Immature natural killer cell (primary cell): Measurements from ENCODE around the gene DGCR2. TPM values are rescaled to one million over a fixed set of nuclear protein-coding genes. Genes with fewer than 3 reads are reported as not detected.
"Not testable (repeated sequence)": the region's sequence is repeated elsewhere in the genome, so short reads cannot be mapped to it uniquely, and the experiment has no call there.

Experiments
- DNase-seq, 3 donors: peaks; one replicate each; pipeline ENCODE4 v3.0.0; 2022; ENCODE audit warnings: mixed read lengths in 1 of 3
- H3K27ac Mint-ChIP-seq, 6 donors: one replicate each; pipeline ENCODE4 v1.8.0; 2020; ENCODE audit warnings: mixed read lengths in 6 of 6, mild to moderate bottlenecking in 5 of 6, inconsistent platforms in 4 of 6, moderate library complexity in 3 of 6
- H3K27me3 Mint-ChIP-seq, 3 donors: one replicate each; pipeline ENCODE4 v1.8.0; 2020 to 2021; ENCODE audit warnings: low read depth in 3 of 3, mild to moderate bottlenecking in 3 of 3, mixed read lengths in 3 of 3, moderate library complexity in 3 of 3, inconsistent platforms in 1 of 3
- H3K36me3 Mint-ChIP-seq, 3 donors: one replicate each; pipeline ENCODE4 v1.8.0; 2020; ENCODE audit warnings: mixed read lengths in 3 of 3, inconsistent platforms in 2 of 3, mild to moderate bottlenecking in 2 of 3
- H3K4me1 Mint-ChIP-seq, 2 donors: one replicate each; pipeline ENCODE4 v1.8.0; 2020; ENCODE audit warnings: inconsistent platforms in 2 of 2, mild to moderate bottlenecking in 2 of 2, mixed read lengths in 2 of 2, moderate library complexity in 1 of 2
- H3K4me3 Mint-ChIP-seq, 5 donors: one replicate each; pipeline ENCODE4 v1.8.0; 2020; ENCODE audit warnings: mild to moderate bottlenecking in 5 of 5, mixed read lengths in 5 of 5, inconsistent platforms in 3 of 5, moderate library complexity in 3 of 5
- H3K9me3 Mint-ChIP-seq, 6 donors: one replicate each; pipeline ENCODE4 v1.8.0; 2020; ENCODE audit warnings: mild to moderate bottlenecking in 6 of 6, mixed read lengths in 6 of 6, inconsistent platforms in 4 of 6, moderate library complexity in 3 of 6
- polyA plus RNA-seq, 3 donors: library from polyadenylated mRNA; unstranded; fragments of 300-500 nt; fragmentation: Illumina TruSeq; gene quantifications; one replicate each; pipeline ENCODE4 v1.2.3, GENCODE V29; 2021

The DGCR2 gene
- polyA plus RNA-seq, 3 donors from 2014 or later, result 19.4 to 51.7 (median 31.6) TPM

GRCh38 chr22:18995327-18995711 is 126.9 kb downstream of the DGCR2 start:
- Mint-ChIP-seq H3K4me3 (no peak overlapping the region), H3K27ac (no peak overlapping the region), H3K27me3 (peaks cover 0 to 18% (median 2%) of the 10 kb centered on the region in 3 donors), H3K36me3 (no peaks in the 10 kb centered on the region), H3K9me3 (no peaks in the 10 kb centered on the region), H3K4me1 (no peaks in the 10 kb centered on the region)
- DNase-seq, result no peak

- Mint-ChIP-seq H3K36me3 (no peaks in the 10 kb centered on the region), H3K4me1 (no peaks in the 10 kb centered on the region), H3K27me3 (peaks cover 0 to 18% (median 2%) of the 10 kb centered on the region in 3 donors), H3K4me3 (no peak overlapping the region), H3K27ac (no peak overlapping the region), H3K9me3 (no peaks in the 10 kb centered on the region)
- DNase-seq, result no peak
Measured at GRCh38 chr22:18994701-18995326, 127.4 kb downstream of the DGCR2 start.

GRCh38 chr22:18994056-18994455 is 128.2 kb downstream of the DGCR2 start:
- H3K4me3 Mint-ChIP-seq, result no peak overlapping the region
- H3K27me3 Mint-ChIP-seq, result peaks cover 0 to 12% (median 2%) of the 10 kb centered on the region in 3 donors
- DNase-seq, result no peak
- no peaks in the 10 kb centered on the region for H3K36me3 Mint-ChIP-seq
- no peaks in the 10 kb centered on the region for H3K4me1 Mint-ChIP-seq
- no peaks in the 10 kb centered on the region for H3K9me3 Mint-ChIP-seq
- no peak overlapping the region for H3K27ac Mint-ChIP-seq

- Mint-ChIP-seq H3K27me3 (peaks cover 0 to 6% (median 2%) of the 10 kb centered on the region in 3 donors), H3K4me1 (no peaks in the 10 kb centered on the region)
- no peak for DNase-seq
Measured at GRCh38 chr22:18992543-18993198, 129.5 kb downstream of the DGCR2 start.

GRCh38 chr22:18991821-18992442 is 130.3 kb downstream of the DGCR2 start:
- no peak overlapping the region for H3K4me3 Mint-ChIP-seq
- no peaks in the 10 kb centered on the region for H3K36me3 Mint-ChIP-seq
- H3K27me3 Mint-ChIP-seq, result peaks cover 0 to 6% (median 2%) of the 10 kb centered on the region in 3 donors
- no peak overlapping the region for H3K27ac Mint-ChIP-seq
- no peak for DNase-seq
- H3K4me1 Mint-ChIP-seq, result no peaks in the 10 kb centered on the region
- H3K9me3 Mint-ChIP-seq, result no peaks in the 10 kb centered on the region

More at GRCh38 chr22:18992543-18993198, 129.5 kb downstream of the DGCR2 start:
- H3K36me3 Mint-ChIP-seq, result no peaks in the 10 kb centered on the region
- H3K9me3 Mint-ChIP-seq, result no peaks in the 10 kb centered on the region
- H3K4me3 Mint-ChIP-seq, result no peak overlapping the region
- H3K27ac Mint-ChIP-seq, result no peak overlapping the region

DNA sequence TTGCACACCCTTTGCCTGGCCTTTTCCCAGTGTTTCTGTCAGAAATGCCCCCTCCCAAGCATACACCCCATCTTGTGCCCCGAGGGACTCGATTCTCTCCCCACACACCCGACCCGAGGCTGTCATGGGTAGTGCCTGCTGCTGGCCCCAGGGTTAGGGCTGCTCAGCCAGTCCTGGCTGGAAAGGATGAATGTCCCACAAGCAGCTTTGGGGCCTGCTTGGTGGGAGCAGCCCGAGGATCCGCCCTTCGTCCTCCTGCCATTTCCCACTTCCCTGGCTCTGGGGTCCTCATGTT is 131.1 kb downstream of the DGCR2 start:
- Mint-ChIP-seq H3K4me3 (no peak overlapping the region), H3K27me3 (peaks cover 0 to 6% (median 2%) of the 10 kb centered on the region in 3 donors), H3K36me3 (no peaks in the 10 kb centered on the region), H3K27ac (no peak overlapping the region), H3K4me1 (no peaks in the 10 kb centered on the region), H3K9me3 (no peaks in the 10 kb centered on the region)
- DNase-seq, result no peak

- H3K27me3 Mint-ChIP-seq, result peaks cover 0 to 4% (median 2%) of the 10 kb centered on the region in 3 donors
- no peak overlapping the region for H3K27ac Mint-ChIP-seq
- H3K36me3 Mint-ChIP-seq, result no peaks in the 10 kb centered on the region
- H3K4me3 Mint-ChIP-seq, result no peak overlapping the region
- H3K4me1 Mint-ChIP-seq, result no peaks in the 10 kb centered on the region
- DNase-seq, result no peak
- no peaks in the 10 kb centered on the region for H3K9me3 Mint-ChIP-seq
Measured at GRCh38 chr22:18990355-18991137, 131.7 kb downstream of the DGCR2 start.

- H3K9me3 Mint-ChIP-seq, result no peaks in the 10 kb centered on the region
Measured at GRCh38 chr22:18988958-18989357, 133.3 kb downstream of the DGCR2 start.

GRCh38 chr22:18987765-18988164 is 134.4 kb downstream of the DGCR2 start:
- Mint-ChIP-seq H3K4me1 (no peaks in the 10 kb centered on the region), H3K27ac (no peak overlapping the region), H3K4me3 (no peak overlapping the region), H3K36me3 (no peaks in the 10 kb centered on the region), H3K9me3 (no peaks in the 10 kb centered on the region), H3K27me3 (no peaks in the 10 kb centered on the region)
- no peak for DNase-seq

More at GRCh38 chr22:18988958-18989357, 133.3 kb downstream of the DGCR2 start:
- no peak for DNase-seq
- H3K36me3 Mint-ChIP-seq, result no peaks in the 10 kb centered on the region
- H3K4me1 Mint-ChIP-seq, result no peaks in the 10 kb centered on the region
- no peak overlapping the region for H3K4me3 Mint-ChIP-seq
- H3K27me3 Mint-ChIP-seq, result peaks cover 0 to 4% (median 2%) of the 10 kb centered on the region in 3 donors
- H3K27ac Mint-ChIP-seq, result no peak overlapping the region

DNA sequence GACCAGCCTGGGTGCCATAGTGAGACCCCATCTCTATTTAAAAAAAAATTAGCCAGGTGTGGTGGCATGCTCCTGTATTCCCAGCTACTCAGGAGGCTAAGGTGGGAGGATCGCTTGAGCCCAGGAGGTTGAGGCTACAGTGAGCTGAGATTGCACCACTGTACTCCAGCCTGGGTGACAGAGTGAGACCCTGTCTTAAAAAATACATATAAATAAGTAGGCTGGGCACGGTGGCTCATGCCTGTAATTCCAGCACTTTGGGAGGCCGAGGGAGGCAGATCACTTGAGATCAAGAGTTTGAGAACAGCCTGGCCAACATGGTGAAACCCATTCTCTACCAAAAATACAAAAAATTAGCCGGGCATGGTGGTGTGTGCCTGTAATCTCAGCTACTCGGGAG is 135.1 kb downstream of the DGCR2 start:
- not testable (repeated sequence) for H3K36me3 Mint-ChIP-seq, H3K9me3 Mint-ChIP-seq, DNase-seq, H3K27ac Mint-ChIP-seq, H3K4me1 Mint-ChIP-seq, H3K4me3 Mint-ChIP-seq, H3K27me3 Mint-ChIP-seq

Other genes with a start within 250 kb of the DGCR2 start
- gene DGCR6, start 216.1 kb downstream of the DGCR2 start, polyA plus RNA-seq, result under 1 TPM; 0.13 to 0.82 (median 0.38) TPM
- not detected for gene PRODH, start 186.1 kb downstream of the DGCR2 start, polyA plus RNA-seq
- not detected for gene TSSK2, start 8.9 kb upstream of the DGCR2 start, polyA plus RNA-seq
- gene ESS2, start 22.2 kb upstream of the DGCR2 start, polyA plus RNA-seq, result 10 to 100 TPM in 1 of 3 donors, 1 to 10 TPM in 2; 1.6 to 13.2 (median 4.8) TPM
- not detected for gene GSC2, start 27.9 kb upstream of the DGCR2 start, polyA plus RNA-seq
- 10 to 100 TPM; 53.6 to 78.7 (median 57.6) TPM for gene SLC25A1, start 56.3 kb upstream of the DGCR2 start, polyA plus RNA-seq
- under 1 TPM; 0.06 to 0.37 (median 0.19) TPM for gene CLTCL1, start 169.3 kb upstream of the DGCR2 start, polyA plus RNA-seq